Measurements from ENCODE around the gene IKZF3.
"Not testable (repeated sequence)": the region's sequence is repeated elsewhere in the genome, so short reads cannot be mapped to it uniquely, and the experiment has no call there.

The IKZF3 gene

DNA sequence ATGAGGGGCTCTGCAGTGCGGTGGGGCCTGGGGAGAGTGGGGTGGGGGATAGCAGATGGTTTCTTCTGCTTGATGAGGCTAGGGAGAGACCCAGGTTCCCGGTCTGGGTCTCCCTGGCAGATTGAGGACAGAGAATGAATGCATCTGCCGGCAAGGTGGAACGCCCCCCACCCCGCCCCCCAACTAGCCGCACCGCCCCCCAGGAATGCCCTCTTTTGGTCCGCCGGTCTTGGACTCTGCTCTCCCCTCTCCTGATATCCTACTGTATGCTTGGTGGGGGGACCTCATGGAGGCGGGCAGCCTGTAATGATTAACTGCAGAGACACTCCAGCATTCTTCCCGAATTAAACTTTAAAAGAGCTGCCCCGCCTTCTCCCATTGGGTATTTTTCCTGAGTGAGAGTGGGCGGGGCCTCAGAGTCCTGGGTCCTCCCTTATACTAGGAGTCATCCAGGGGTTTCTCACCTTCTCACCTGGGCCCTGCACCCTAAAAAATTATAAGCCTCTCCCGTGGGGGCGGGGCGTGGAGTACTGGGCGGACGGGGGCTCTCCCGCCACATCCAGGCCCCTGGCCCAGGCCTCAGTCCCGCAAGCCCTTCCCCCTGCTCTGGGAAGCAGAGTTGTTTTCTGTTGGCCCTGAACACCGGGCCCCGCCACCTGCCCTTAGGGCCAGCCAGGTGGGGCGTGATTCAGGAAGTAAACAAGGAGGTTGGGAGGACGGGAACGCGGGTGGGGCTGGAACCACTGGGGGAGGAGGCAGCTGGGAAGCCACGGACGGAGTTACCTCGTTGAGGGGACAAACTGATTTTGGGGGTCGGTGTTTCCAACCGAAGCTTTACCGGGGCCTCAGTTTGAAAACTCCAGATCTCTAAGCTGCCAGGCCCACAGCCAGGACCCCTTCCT is 124.9 kb downstream of the IKZF3 start:
- no peak for DNase-seq (ENCODE audit: low read depth)

- no peak for DNase-seq (ENCODE audit: low read depth)
These were observed 125.6 kb downstream of the IKZF3 start for GRCh38 chr17:39738568-39738901.

DNA sequence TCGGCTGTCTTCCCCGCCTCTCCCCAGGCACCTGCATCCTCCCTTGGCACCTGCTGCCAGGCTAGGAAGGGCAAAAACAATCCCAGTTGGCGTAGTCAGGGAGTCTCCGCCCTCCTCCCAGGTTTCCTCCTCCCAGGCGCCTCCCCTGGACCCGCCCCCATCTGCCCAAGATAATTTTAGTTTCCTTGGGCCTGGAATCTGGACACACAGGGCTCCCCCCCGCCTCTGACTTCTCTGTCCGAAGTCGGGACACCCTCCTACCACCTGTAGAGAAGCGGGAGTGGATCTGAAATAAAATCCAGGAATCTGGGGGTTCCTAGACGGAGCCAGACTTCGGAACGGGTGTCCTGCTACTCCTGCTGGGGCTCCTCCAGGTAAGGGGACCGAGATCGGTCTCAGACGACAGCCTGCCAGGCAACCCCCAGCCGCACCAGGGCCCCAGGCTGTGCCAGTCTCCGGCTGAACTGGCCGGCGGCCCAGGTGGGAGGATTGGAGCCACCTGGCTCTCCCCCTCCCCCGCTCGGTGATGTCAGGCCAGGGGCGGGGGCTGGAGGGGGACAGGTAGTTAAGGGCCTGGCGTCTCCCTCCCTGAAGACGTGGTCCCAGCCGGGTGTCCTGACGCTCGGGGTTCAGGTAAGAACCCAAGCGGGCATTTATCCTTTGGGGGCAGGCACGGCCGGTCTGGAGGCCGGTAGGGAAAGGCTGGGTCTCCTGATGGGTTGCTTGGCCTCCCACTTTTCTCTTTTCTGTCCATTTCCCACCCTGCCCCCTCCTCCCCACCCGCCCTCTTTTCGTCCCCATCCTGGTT is 126.1 kb downstream of the IKZF3 start, which contains the start of gene GRB7:
Gene GRB7 (plus strand): TSS at position 179 of the 808 bp plus-strand sequence. CDS start 4,364 bp downstream, outside the sequence.
- no peak for DNase-seq (ENCODE audit: low read depth)

GRCh38 chr17:39737206-39737759 is 126.8 kb downstream of the IKZF3 start:
- no peak for DNase-seq (ENCODE audit: low read depth)

GRCh38 chr17:39736319-39737165 is 127.6 kb downstream of the IKZF3 start:
- no peak for DNase-seq (ENCODE audit: low read depth)

- no peak for DNase-seq (ENCODE audit: low read depth)
These were observed 128.2 kb downstream of the IKZF3 start for GRCh38 chr17:39735882-39736281.

DNA sequence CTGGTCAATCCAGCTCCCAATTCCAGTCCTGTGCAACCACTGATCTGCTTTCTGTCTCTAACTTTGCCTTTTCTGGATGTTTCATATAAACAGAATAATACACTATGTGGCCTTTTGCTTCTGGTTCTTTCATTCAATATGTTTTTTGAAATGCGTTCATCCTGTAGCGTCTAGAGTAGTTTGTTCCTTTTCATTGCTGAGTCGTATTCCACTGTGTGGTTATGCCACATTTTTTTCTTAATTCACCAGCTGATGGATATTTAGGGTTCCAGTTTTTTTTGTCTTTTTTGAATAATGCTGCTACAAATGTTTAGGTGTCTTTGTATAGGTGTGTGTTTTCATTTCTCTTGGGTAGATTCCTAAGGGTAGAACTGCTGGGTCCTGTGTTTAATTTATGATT is 131.5 kb downstream of the IKZF3 start:
- DNase-seq (ENCODE audit: low read depth) = no peak

DNA sequence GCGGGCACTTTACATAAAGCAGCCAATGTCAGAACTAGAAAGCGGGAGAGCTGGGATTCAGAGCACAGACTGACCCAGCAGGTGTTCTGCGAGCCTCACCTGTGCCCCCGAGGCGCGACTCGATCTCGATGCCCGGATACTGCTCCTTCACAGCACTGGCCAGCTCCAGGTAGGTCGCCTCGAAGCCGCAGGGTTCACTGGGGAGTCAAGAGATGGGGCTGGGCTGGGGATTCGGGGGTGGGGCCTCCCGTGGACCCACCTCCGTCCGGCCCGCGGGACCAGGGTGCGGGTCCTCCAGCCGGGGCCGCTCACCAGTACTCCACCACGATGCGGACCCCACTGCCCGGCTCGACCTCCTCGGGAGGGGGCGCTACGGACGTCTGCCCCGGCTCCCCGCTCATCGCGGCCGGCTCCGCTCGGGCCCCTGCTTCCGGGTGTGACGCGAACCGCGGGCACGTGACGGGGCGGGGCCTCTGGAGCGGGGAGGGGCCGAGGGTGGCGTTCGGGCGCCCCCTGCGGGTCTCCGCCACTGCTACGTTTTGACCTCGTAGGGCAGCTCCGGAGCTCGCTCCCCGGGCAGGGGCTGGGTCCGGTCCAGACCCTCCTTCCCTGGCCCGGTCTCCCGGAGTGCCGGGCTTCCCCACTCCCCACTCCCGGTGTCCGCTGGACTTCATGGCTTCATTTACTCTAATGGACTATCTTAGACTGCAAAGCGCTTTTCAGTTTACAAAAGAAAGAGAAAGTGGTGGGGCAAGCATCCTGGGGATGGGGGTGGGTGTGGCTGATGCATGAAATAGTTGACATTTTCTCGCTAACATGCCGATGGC is 133.8 kb downstream of the IKZF3 start, which contains the start of gene MIEN1:
Gene MIEN1 (minus strand): TSS at position 438 of the 827 bp plus-strand sequence. CDS start 37 bp downstream, at position 401.
- peak; percentile 70 for DNase-seq (ENCODE audit: low read depth)

- DNase-seq (ENCODE audit: low read depth) = no peak
These were observed 134.7 kb downstream of the IKZF3 start for GRCh38 chr17:39729280-39729851.

- DNase-seq (ENCODE audit: low read depth) = no peak
These were observed 136.6 kb downstream of the IKZF3 start for GRCh38 chr17:39727556-39727955.

GRCh38 chr17:39726617-39727016 is 137.5 kb downstream of the IKZF3 start:
- DNase-seq (ENCODE audit: low read depth) = no peak

- DNase-seq (ENCODE audit: low read depth) = not testable (repeated sequence)
These were observed 138.2 kb downstream of the IKZF3 start for GRCh38 chr17:39725923-39726322.

DNA sequence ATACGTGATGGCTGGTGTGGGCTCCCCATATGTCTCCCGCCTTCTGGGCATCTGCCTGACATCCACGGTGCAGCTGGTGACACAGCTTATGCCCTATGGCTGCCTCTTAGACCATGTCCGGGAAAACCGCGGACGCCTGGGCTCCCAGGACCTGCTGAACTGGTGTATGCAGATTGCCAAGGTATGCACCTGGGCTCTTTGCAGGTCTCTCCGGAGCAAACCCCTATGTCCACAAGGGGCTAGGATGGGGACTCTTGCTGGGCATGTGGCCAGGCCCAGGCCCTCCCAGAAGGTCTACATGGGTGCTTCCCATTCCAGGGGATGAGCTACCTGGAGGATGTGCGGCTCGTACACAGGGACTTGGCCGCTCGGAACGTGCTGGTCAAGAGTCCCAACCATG is 139.4 kb downstream of the IKZF3 start:
- no peak for DNase-seq (ENCODE audit: low read depth)

DNA sequence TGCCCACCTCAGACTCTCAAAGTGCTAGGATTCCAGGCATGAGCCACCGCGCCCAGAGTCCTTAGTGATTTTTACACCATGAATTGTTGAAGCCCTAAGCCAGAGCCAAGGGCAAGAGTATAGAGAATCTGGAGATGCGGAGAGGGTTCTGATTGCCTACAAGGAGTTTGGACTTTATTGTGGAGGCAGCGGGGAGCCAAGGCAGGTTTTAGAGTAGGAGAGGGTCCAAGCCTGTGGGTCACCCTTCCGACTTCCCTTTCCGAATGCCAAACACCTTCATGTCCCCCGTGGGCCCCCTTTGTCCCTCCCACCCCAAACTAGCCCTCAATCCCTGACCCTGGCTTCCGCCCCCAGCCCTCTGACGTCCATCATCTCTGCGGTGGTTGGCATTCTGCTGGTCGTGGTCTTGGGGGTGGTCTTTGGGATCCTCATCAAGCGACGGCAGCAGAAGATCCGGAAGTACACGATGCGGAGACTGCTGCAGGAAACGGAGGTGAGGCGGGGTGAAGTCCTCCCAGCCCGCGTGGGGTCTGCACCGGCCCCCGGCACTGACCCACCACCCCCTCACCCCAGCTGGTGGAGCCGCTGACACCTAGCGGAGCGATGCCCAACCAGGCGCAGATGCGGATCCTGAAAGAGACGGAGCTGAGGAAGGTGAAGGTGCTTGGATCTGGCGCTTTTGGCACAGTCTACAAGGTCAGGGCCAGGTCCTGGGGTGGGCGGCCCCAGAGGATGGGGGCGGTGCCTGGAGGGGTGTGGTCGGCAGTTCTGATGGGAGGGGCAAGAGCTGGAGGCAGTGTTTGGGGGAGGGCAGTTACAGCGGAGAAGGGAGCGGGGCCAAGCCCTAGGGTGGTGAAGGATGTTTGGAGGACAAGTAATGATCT is 140.9 kb downstream of the IKZF3 start:
- DNase-seq (ENCODE audit: low read depth) = no peak

- no peak for DNase-seq (ENCODE audit: low read depth)
These were observed 142.0 kb downstream of the IKZF3 start for GRCh38 chr17:39722104-39722503.

DNA sequence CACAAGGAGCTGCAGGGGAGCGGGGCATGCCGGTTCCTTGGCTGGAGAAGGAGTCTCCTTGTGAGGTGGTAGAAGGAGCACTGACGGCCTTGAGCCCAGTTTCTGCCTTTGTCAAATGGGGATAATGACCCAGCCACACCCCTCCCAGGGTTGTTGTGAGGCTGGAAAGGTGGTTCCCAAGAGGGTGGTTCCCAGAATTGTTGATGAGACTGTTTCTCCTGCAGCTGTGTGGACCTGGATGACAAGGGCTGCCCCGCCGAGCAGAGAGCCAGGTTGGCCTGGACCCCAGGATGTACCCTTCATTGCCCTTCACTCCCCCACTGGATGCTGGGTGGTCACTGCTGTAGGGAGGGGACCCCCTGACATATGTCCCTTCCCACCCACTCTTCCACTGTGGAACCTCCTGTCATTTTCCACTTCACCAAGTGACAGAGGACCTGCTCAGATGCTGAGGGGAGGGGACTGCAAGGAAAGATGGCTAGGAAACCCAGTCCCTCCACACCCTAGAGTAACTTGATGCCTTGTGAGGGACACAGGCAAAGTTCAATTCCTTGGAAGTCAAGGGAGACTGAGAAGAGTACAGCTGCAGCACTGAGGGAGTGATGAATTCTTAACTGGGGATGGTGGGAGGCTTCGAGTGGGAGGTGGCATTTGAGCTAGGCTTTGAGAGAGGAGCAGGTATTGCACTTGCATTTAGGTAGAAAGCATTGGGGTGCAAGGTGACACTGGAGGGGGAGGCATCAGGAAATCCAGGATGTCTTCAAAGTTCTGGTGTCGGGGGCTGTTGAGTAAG is 144.4 kb downstream of the IKZF3 start:
- no peak for DNase-seq (ENCODE audit: low read depth)

DNA sequence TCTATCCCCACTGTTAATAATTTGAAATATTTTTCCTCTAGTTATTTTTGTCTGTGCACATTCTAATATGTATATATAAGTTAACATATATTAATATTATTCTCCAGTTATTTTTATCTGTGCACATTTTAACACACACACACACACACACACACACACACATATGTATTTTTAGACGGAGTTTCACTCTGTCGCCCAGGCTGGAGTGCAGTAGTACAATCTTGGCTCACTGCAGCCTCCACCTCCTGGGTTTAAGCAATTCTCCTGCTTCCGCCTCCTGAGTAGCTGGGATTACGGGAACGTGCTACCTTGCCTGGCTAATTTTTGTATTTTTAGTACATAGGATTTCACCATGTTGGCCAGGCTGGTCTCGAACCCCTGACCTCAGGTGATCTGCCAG is 146.5 kb downstream of the IKZF3 start:
- no peak for DNase-seq (ENCODE audit: low read depth)

DNA sequence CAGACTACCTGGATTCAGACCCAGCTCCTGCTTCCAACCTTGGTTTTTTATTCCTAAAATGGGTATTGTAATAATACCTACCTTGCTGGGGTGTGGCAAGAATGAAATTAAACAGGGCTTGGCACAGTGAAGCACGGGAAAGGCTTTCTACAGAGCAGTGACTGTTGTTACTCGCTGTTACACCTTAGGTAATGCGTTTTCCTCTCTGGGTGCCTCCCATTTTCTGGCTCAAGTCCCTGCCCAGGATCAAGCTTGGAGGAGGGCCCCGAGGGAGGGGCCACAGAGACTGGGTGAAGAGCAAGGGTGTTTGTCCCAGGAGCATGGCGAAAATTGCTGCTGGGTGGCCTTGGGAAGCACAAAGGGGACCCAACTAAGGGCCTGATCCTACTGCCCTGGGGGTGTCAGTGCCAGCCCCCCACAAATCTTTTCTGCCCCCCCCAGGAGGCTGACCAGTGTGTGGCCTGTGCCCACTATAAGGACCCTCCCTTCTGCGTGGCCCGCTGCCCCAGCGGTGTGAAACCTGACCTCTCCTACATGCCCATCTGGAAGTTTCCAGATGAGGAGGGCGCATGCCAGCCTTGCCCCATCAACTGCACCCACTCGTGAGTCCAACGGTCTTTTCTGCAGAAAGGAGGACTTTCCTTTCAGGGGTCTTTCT is 147.1 kb downstream of the IKZF3 start:
- DNase-seq (ENCODE audit: low read depth) = no peak
